ENCODE data around the gene PCK2.
A peak's percentile ranks its signal among the peaks of the same experiment; 100 is the strongest.

The PCK2 gene

DNA sequence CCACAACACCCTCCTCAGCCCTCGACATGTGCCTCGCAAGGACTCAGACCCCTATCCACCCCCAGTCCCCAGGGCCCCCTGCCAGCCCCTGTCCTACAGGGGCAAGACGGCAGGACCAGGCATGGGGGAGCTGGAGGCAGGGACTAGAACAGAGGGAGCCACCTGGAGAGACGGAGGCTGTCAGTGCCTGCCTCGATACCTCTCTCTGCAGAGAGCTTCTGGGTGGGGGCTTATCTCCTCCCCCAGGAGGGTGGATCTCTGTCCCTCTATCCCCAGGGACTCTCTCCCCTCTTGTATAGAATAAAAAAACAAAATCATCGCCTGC is 24.7 kb upstream of the PCK2 start:
- no peak overlapping the region for H3K27ac ChIP-seq

GRCh38 chr14:24070285-24071143 is 23.6 kb upstream of the PCK2 start:
- no peak overlapping the region for H3K27ac ChIP-seq
- TF ChIP-seq CTCF (conservative IDR thresholded peaks at IDR 0.05) (no peak), ZFX (IDR thresholded peaks at IDR 0.05) (no peak)

More for the DNA sequence above, 24.7 kb upstream of the PCK2 start:
- TF ChIP-seq ZFX (IDR thresholded peaks at IDR 0.05) = no peak
- TF ChIP-seq CTCF (conservative IDR thresholded peaks at IDR 0.05) = no peak

DNA sequence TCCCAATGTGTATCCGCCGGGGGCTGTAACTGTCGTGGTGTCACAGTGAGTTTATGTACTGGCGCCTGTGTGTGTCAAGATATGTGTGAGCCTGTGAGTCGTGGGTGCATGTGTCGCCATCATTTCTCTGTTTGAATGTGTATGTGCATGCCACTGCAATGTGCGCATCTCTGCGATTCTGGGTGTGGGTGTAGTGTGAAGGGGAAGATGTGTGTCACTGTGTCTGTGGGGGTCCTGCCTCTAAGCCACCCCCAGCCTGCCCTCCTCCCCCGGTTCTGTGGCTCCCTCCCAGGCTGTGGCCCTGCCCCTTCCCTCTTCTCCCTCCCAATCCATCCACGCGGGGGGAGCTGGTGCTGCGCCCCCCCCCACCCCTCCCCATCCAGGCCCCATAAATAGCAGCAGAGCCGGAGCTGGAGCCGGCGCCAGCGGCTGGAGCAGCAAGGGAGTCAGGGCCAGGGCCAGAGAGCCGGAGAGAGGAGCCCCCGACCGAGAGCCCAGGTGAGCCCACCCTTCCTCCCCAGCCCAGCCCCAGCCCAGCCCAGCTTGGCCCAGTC is 22.9 kb upstream of the PCK2 start, which contains the start of gene CPNE6:
Gene CPNE6 (plus strand): TSS at position 419 of the 554 bp plus-strand sequence. CDS start 1,375 bp downstream, outside the sequence.
- H3K27ac ChIP-seq = no peak within 1 kb of the TSS
- TF ChIP-seq CTCF (conservative IDR thresholded peaks at IDR 0.05) = no peak

DNA sequence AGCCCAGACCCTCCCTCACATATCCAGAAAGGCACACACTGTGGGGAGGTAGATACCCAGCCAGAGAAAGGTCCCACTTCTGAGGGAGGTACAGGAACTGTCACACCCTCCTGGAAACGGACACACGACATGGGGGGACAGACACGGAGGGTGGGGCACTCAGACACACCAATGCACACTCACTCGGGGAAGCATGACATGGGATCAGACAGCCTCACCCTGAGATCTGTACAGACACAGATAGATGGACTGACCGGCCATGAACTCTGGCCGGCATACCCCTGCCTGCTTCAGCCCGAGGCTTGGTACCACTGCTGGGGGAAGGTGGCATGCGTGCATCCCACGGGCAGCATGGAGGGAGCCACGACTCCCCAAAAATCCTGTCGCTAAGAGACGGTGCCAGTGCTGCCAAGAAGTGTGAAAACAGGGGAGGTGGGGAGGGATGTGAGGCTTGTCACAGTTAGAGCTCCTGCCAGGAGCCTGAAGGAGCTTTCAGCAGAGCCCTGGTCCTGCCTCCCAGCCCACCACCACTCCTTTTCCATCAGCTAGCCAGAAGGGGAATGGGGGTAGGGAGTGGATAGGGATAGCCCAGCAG is 22.2 kb upstream of the PCK2 start:
- H3K27ac ChIP-seq = no peak overlapping the region
- TF ChIP-seq ZFX (IDR thresholded peaks at IDR 0.05) (no peak), CTCF (conservative IDR thresholded peaks at IDR 0.05) (no peak)

DNA sequence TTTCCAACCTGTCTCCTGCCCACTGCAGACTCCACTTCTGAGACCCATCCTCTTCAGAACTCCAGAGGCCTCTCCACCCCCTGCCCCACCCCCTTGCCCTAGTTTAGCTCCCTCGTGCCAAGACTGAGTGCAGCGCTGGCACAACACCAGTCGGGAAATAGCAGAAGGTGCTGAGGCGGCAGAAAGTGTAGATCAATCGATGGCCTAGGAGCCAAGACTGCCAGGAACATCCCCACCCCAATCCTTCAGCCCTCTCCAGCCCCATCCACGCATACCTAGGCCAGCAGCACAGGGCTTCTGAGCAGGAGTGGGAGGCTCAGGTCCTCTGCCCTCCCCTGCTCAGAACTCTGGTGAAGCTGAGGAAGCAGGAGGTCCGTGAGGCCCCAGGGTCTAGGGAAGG is 21.7 kb upstream of the PCK2 start:
- TF ChIP-seq CTCF (conservative IDR thresholded peaks at IDR 0.05) (no peak), ZFX (IDR thresholded peaks at IDR 0.05) (no peak)
- H3K27ac ChIP-seq = 0 out of 2 replicates have a peak overlapping the region, but pooled peaks have one; percentile 8

DNA sequence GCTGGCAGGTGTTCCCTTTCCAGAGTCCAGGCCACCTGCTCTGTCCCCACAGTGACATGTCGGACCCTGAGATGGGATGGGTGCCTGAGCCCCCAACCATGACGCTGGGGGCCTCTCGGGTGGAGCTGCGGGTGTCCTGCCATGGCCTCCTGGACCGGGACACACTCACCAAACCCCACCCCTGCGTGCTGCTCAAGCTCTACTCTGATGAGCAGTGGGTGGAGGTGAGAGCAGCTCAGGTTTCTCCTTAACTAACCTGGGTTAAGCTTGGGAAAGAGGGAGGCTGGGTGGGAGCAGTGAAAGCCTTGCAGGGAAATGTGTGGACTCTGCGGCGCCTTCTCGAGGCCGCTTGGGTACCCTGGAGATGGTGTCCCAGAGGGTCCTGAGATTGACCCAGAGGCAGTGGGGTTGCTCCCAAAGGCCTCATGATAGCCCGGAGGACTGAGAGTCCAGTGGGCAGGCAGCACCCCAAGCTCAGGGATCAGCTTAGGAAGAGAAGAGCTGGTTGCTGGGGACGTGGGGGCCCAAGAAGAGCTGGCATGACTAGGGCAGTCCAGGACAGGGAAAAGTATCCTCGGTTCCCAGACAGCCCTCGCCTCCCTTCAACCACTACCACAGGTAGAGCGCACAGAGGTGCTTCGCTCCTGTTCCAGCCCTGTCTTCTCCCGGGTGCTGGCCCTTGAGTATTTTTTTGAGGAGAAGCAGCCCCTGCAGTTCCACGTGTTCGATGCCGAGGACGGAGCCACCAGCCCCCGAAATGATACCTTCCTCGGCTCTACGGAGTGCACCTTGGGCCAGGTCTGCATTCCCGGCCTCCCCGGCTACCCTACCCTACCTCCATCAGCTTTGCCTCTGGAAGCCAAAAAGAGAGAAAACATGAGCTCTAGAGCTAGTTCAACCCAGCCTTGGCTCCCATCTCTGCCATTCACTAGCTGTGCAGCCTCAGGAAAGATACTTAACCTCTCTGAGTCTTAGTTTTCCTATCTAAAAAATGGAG is 20.9 kb upstream of the PCK2 start:
- H3K27ac ChIP-seq = 0 out of 2 replicates have a peak overlapping the region, but pooled peaks have one; percentile 8
- TF ChIP-seq ZFX (IDR thresholded peaks at IDR 0.05) (no peak), CTCF (conservative IDR thresholded peaks at IDR 0.05) (no peak)
